OCI-LY7 (cell line): ENCODE data around the gene MTX2. TPM values are rescaled to one million over a fixed set of nuclear protein-coding genes. Genes with fewer than 3 reads are reported as not detected.

Source experiments
- BruUV-seq: library from RNA; stranded (reverse); fragments of 400-500 nt; replicated peaks from 2 replicates; lab custom pipeline; 2021; lab: Mats Ljungman, UMichigan
- CTCF ChIA-PET: fragments of 300-600 bp; sonication (Branson Sonifier 250); formaldehyde crosslinking; loops from one replicate; lab custom pipeline; 2022; ENCODE audit warnings: antibody characterized with exemption; ENCODE audit not compliant: unreplicated experiment; lab: Charles Lee
- POLR2A ChIA-PET: fragments of 300-600 bp; sonication (Branson Sonifier 250); formaldehyde crosslinking; loops from one replicate; lab custom pipeline; 2022; ENCODE audit warnings: antibody characterized with exemption; lab: Charles Lee
- DNase-seq: peaks from one replicate; pipeline ENCODE4 v3.0.0-alpha.2; 2015; ENCODE audit warnings: low spot score
- H2AFZ ChIP-seq: fragments of 200-600 bp; sonication (generic), shearing (Covaris generic); 2 replicates; pipeline ENCODE4 v1.6.1; 2014; ENCODE audit warnings: mild to moderate bottlenecking, antibody characterized with exemption, low read length, moderate library complexity
- H3K27ac ChIP-seq: fragments of 200-600 bp; sonication (generic); 2 replicates; pipeline ENCODE4 v1.5.1; 2014; ENCODE audit warnings: mixed run types, low read depth, mild to moderate bottlenecking, moderate library complexity, low read length, inconsistent platforms; ENCODE audit not compliant: poor library complexity, severe bottlenecking
- H3K36me3 ChIP-seq: fragments of 200-600 bp; sonication (generic); 2 replicates; pipeline ENCODE4 v1.6.1; 2014; ENCODE audit warnings: mild to moderate bottlenecking, antibody characterized with exemption, low read length, moderate library complexity, mixed read lengths; ENCODE audit not compliant: insufficient read depth
- H3K4me1 ChIP-seq: fragments of 200-600 bp; sonication (generic); 2 replicates; pipeline ENCODE4 v1.5.1; 2014; ENCODE audit warnings: mild to moderate bottlenecking, low read length; ENCODE audit not compliant: insufficient read depth, poor library complexity, severe bottlenecking
- H3K4me2 ChIP-seq: fragments of 200-600 bp; sonication (generic); 2 replicates; pipeline ENCODE4 v1.6.1; 2014; ENCODE audit warnings: mild to moderate bottlenecking, low read length
- H3K4me3 ChIP-seq: fragments of 200-600 bp; sonication (generic); 2 replicates; pipeline ENCODE4 v1.5.1; 2014; ENCODE audit warnings: mild to moderate bottlenecking, low read depth, low read length; ENCODE audit not compliant: poor library complexity, severe bottlenecking
- H3K79me2 ChIP-seq: fragments of 200-600 bp; sonication (generic); 2 replicates; pipeline ENCODE4 v1.6.1; 2016; ENCODE audit warnings: low read depth, mild to moderate bottlenecking, low read length, moderate library complexity, mixed read lengths; ENCODE audit not compliant: insufficient read depth
- H3K9me2 ChIP-seq: fragments of 200-600 bp; sonication (generic); 2 replicates; pipeline ENCODE4 v1.6.1; 2016; ENCODE audit warnings: mild to moderate bottlenecking, low read length, mixed read lengths; ENCODE audit not compliant: insufficient read depth
- H3K9me3 ChIP-seq: fragments of 200-600 bp; sonication (generic); 2 replicates; pipeline ENCODE4 v1.6.1; 2014; ENCODE audit warnings: mild to moderate bottlenecking, mixed run types, low read length, mixed read lengths
- H4K20me1 ChIP-seq: fragments of 200-600 bp; sonication (generic); 2 replicates; pipeline ENCODE4 v1.6.1; 2014; ENCODE audit warnings: mild to moderate bottlenecking, antibody characterized with exemption, low read length, moderate library complexity, mixed read lengths; ENCODE audit not compliant: insufficient read depth
- EZH2phosphoT487 ChIP-seq: fragments of 200-600 bp; sonication (generic); IDR thresholded peaks from 2 replicates; pipeline ENCODE4 v1.6.1; 2018; ENCODE audit warnings: low read depth, borderline replicate concordance, mild to moderate bottlenecking, mixed run types, antibody characterized with exemption, low read length, moderate library complexity, mixed read lengths
- intact Hi-C: fragments of 100-400 bp; cut with micrococcal nuclease; formaldehyde crosslinking; loops from one replicate; pipeline ENCODE4 v1.10.0; 2022; ENCODE audit not compliant: unreplicated experiment
- total RNA-seq, 2 experiments: library from RNA; depleted of rRNA in 1 of 2; stranded (reverse); fragments of >200 nt in 1 of 2; shearing (Covaris generic) in 1 of 2; gene quantifications; 2 replicates each; pipeline ENCODE4 v1.2.3, GENCODE V29; 2014 to 2022
- TF ChIP-seq, protein P1 (sequence below): fragments of 200-600 bp; sonication (generic); conservative IDR thresholded peaks from 2 replicates; pipeline ENCODE4 v1.5.1; 2014; ENCODE audit warnings: mild to moderate bottlenecking, antibody characterized with exemption, low read length, moderate library complexity, mixed read lengths

The MTX2 gene
- total RNA-seq, 2 experiments from 2014 or later, result 31.9 to 71.3 TPM

DNA sequence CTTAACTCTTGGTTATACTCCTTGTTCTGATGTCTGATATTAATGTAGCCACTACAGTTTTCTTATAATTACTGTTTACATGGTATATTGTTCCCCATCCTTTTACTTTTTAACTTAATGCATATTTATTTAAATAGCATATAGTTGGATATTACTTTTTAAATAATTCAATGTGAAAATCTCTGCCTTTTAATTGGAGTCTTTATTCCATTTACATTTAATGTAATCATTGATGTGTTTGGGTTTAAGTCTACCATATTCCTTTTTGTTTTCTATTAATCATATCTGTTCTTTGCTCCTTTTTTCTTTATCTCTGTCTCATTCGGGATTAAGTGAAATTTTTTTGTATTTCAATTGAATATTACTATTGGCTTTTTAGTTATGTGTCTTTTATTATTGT, 109.1 kb downstream of the MTX2 start:
- no peaks in the 10 kb centered on the region for H3K4me1 ChIP-seq
- no peak for TF ChIP-seq EZH2phosphoT487
- TF ChIP-seq, protein P1, sequence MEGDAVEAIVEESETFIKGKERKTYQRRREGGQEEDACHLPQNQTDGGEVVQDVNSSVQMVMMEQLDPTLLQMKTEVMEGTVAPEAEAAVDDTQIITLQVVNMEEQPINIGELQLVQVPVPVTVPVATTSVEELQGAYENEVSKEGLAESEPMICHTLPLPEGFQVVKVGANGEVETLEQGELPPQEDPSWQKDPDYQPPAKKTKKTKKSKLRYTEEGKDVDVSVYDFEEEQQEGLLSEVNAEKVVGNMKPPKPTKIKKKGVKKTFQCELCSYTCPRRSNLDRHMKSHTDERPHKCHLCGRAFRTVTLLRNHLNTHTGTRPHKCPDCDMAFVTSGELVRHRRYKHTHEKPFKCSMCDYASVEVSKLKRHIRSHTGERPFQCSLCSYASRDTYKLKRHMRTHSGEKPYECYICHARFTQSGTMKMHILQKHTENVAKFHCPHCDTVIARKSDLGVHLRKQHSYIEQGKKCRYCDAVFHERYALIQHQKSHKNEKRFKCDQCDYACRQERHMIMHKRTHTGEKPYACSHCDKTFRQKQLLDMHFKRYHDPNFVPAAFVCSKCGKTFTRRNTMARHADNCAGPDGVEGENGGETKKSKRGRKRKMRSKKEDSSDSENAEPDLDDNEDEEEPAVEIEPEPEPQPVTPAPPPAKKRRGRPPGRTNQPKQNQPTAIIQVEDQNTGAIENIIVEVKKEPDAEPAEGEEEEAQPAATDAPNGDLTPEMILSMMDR, result no peak
- H3K9me2 ChIP-seq, result no peaks in the 10 kb centered on the region; the same call in 1 of the 2 replicates
- H2AFZ ChIP-seq, result no peak overlapping the region
- ChIA-PET CTCF (no interaction called here), POLR2A (interaction anchor here (1.1 kb wide), 1 partner anchor 65 kb away, joined by 3 read pairs; no protein-coding TSS in a partner anchor)
- no peaks in the 10 kb centered on the region for H4K20me1 ChIP-seq
- no peak overlapping the region for H3K4me3 ChIP-seq
- intact Hi-C loops, result no loop called here
- BruUV-seq, result no TSS peak
- no peaks in the 10 kb centered on the region for H3K79me2 ChIP-seq
- no peaks in the 10 kb centered on the region for H3K9me3 ChIP-seq
- H3K27ac ChIP-seq, result no peak overlapping the region
- H3K36me3 ChIP-seq, result no peaks in the 10 kb centered on the region
- DNase-seq, result no peak
- H3K4me2 ChIP-seq, result no peak overlapping the region

DNA sequence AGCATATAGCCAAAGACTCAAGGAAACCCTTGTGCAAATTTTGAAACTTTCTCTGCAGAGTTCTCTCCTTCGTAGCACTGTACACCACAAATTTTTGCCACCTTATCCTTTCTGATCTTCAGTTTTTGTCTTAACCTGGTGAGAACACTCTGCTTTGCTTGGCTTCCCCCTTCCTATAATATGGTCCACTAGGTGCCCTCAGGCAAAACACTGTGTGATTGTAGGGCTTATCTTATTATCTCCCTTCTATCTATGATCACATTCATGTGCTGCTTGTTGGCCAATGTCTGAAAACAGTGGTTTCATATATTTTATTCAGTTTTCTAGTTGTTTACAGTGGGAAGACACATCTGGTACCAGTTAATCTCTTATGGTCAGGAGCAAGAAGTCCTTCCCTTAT, 111.1 kb downstream of the MTX2 start:
- no peaks in the 10 kb centered on the region for H3K79me2 ChIP-seq
- no peak for DNase-seq

DNA sequence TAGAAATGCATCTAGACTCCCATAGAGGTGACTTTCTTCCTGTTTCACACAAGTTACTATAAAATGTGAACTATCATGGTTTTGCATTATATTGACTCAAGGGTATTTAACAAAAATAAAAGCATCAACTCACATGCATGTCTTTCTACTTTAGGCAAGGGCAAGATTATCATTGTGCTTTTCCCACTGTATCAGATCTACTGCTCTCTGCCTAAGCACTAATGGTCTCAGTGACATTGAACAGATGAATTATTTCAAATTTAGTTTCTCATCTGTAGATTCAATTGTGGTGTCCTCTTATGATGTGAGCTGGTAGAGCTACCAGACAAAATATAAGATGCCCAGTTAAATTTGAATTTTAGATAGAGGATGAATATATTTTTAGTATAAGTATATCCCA, 113.9 kb downstream of the MTX2 start:
- Histone ChIP-seq H3K27ac (no peak overlapping the region), H3K36me3 (no peaks in the 10 kb centered on the region), H3K4me1 (no peaks in the 10 kb centered on the region), H3K9me2 (no peaks in the 10 kb centered on the region), H3K4me2 (no peak overlapping the region), H3K4me3 (no peak overlapping the region), H3K79me2 (no peaks in the 10 kb centered on the region), H4K20me1 (no peaks in the 10 kb centered on the region), H3K9me3 (no peaks in the 10 kb centered on the region), H2AFZ (no peak overlapping the region)
- BruUV-seq, result no TSS peak
- intact Hi-C loops, result no loop called here
- DNase-seq, result no peak
- POLR2A ChIA-PET, result no interaction called here
- CTCF ChIA-PET, result no interaction called here
- no peak for TF ChIP-seq EZH2phosphoT487
- TF ChIP-seq, protein P1, result no peak

More for the DNA sequence above, 111.1 kb downstream of the MTX2 start:
- no TSS peak for BruUV-seq
- Histone ChIP-seq H3K9me2 (no peaks in the 10 kb centered on the region; the same call in 1 of the 2 replicates), H3K9me3 (no peaks in the 10 kb centered on the region), H3K27ac (no peak overlapping the region), H3K4me1 (no peaks in the 10 kb centered on the region), H3K4me2 (no peak overlapping the region), H4K20me1 (no peaks in the 10 kb centered on the region), H3K4me3 (no peak overlapping the region), H2AFZ (no peak overlapping the region), H3K36me3 (no peaks in the 10 kb centered on the region)
- no peak for TF ChIP-seq EZH2phosphoT487
- TF ChIP-seq, protein P1, result no peak
- ChIA-PET POLR2A (interaction anchor here (0.7 kb wide), 1 partner anchor 177 kb away, joined by 3 read pairs; no protein-coding TSS in a partner anchor), CTCF (no interaction called here)
- intact Hi-C loops, result no loop called here
